ENCODE results near the gene ZFAND2A. TPM values are rescaled to one million over a fixed set of nuclear protein-coding genes. Genes with fewer than 3 reads are reported as not detected.
"Not testable (repeated sequence)": the region's sequence is repeated elsewhere in the genome, so short reads cannot be mapped to it uniquely, and the experiment has no call there.

ZFAND2A gene
- total RNA-seq, 1 donor from 2014 or later: 13.3 TPM

GRCh38 chr7:1174881-1175596 lies 15.0 kb upstream of the ZFAND2A start:
- TF ChIP-seq CTCF (IDR thresholded peaks at IDR 0.05): no peak
- no peak for TF ChIP-seq EZH2phosphoT487 (IDR thresholded peaks at IDR 0.05)
- TF ChIP-seq EZH2 (IDR thresholded peaks at IDR 0.05): no peak
- H3K9ac ChIP-seq: no peak overlapping the region
- H3K36me3 Mint-ChIP-seq: no peaks in the 10 kb centered on the region
- no peak for DNase-seq (ENCODE audit: low spot score)
- H3K4me1 Mint-ChIP-seq: peaks cover 7% of the 10 kb centered on the region
- H2AFZ ChIP-seq (replicated peaks): no peak overlapping the region
- no peaks in the 10 kb centered on the region for H4K20me1 ChIP-seq (ENCODE audit: low read depth)
- no peaks in the 10 kb centered on the region for H3F3A ChIP-seq (ENCODE audit: low read depth)
- H3K4me2 ChIP-seq: no peak overlapping the region
- H3K27me3 Mint-ChIP-seq (ENCODE audit: insufficient read depth, low read depth): peaks cover 11% of the 10 kb centered on the region
- H3K36me3 ChIP-seq: no peaks in the 10 kb centered on the region
- peaks cover 7% of the 10 kb centered on the region for H3K9me3 Mint-ChIP-seq
- H3K4me1 ChIP-seq: no peaks in the 10 kb centered on the region
- no peak overlapping the region for H3K27ac Mint-ChIP-seq
- H3K4me3 Mint-ChIP-seq: no peak overlapping the region
- H3K79me2 ChIP-seq (ENCODE audit: low read depth): no peaks in the 10 kb centered on the region
- H3K9me3 ChIP-seq (ENCODE audit: low read depth): no peaks in the 10 kb centered on the region
- H3K4me3 ChIP-seq: no peak overlapping the region
- no peak overlapping the region for H3K27ac ChIP-seq
- no peaks in the 10 kb centered on the region for H3K27me3 ChIP-seq

- H3K27me3 ChIP-seq: no peaks in the 10 kb centered on the region
Observed at GRCh38 chr7:1174002-1174401, 14.0 kb upstream of the ZFAND2A start.

GRCh38 chr7:1172666-1173523 lies 12.9 kb upstream of the ZFAND2A start:
- Histone ChIP-seq H4K20me1 (ENCODE audit: low read depth) (no peaks in the 10 kb centered on the region), H3K27ac (no peak overlapping the region), H3K4me2 (no peak overlapping the region), H3K9me3 (ENCODE audit: low read depth) (no peaks in the 10 kb centered on the region), H3F3A (ENCODE audit: low read depth) (no peaks in the 10 kb centered on the region), H3K4me3 (no peak overlapping the region), H3K36me3 (no peaks in the 10 kb centered on the region), H3K79me2 (ENCODE audit: low read depth) (no peaks in the 10 kb centered on the region), H3K27me3 (no peaks in the 10 kb centered on the region), H3K9ac (no peak overlapping the region), H3K4me1 (no peaks in the 10 kb centered on the region), H2AFZ (replicated peaks) (no peak overlapping the region)
- Mint-ChIP-seq H3K9me3 (peaks cover 1% of the 10 kb centered on the region), H3K27me3 (ENCODE audit: insufficient read depth, low read depth) (peaks cover 9% of the 10 kb centered on the region), H3K36me3 (no peaks in the 10 kb centered on the region), H3K27ac (no peak overlapping the region), H3K4me3 (no peak overlapping the region), H3K4me1 (peaks cover 7% of the 10 kb centered on the region)
- no peak for DNase-seq (ENCODE audit: low spot score)
- TF ChIP-seq CTCF (IDR thresholded peaks at IDR 0.05) (no peak), EZH2phosphoT487 (IDR thresholded peaks at IDR 0.05) (no peak), EZH2 (IDR thresholded peaks at IDR 0.05) (no peak)

More at GRCh38 chr7:1174002-1174401, 14.0 kb upstream of the ZFAND2A start:
- no peak overlapping the region for H3K27ac ChIP-seq
- H3K4me1 ChIP-seq: no peaks in the 10 kb centered on the region
- H3K4me3 ChIP-seq: no peak overlapping the region
- Mint-ChIP-seq H3K4me1 (peaks cover 7% of the 10 kb centered on the region), H3K9me3 (peaks cover 7% of the 10 kb centered on the region), H3K27me3 (ENCODE audit: insufficient read depth, low read depth) (peaks cover 8% of the 10 kb centered on the region), H3K4me3 (no peak overlapping the region), H3K27ac (no peak overlapping the region), H3K36me3 (no peaks in the 10 kb centered on the region)
- no peak overlapping the region for H3K9ac ChIP-seq
- TF ChIP-seq EZH2 (IDR thresholded peaks at IDR 0.05) (no peak), EZH2phosphoT487 (IDR thresholded peaks at IDR 0.05) (no peak), CTCF (IDR thresholded peaks at IDR 0.05) (no peak)
- DNase-seq (ENCODE audit: low spot score): no peak
- H3K4me2 ChIP-seq: no peak overlapping the region
- no peaks in the 10 kb centered on the region for H3K79me2 ChIP-seq (ENCODE audit: low read depth)
- H3K36me3 ChIP-seq: no peaks in the 10 kb centered on the region
- H3K9me3 ChIP-seq (ENCODE audit: low read depth): no peaks in the 10 kb centered on the region
- no peaks in the 10 kb centered on the region for H3F3A ChIP-seq (ENCODE audit: low read depth)
- H2AFZ ChIP-seq (replicated peaks): no peak overlapping the region
- no peaks in the 10 kb centered on the region for H4K20me1 ChIP-seq (ENCODE audit: low read depth)

GRCh38 chr7:1171516-1171915 lies 11.5 kb upstream of the ZFAND2A start:
- H3K4me1 Mint-ChIP-seq; H3K27ac Mint-ChIP-seq; H3K36me3 Mint-ChIP-seq; H3K9me3 Mint-ChIP-seq; H3K27ac ChIP-seq; H3K4me1 ChIP-seq; H3K4me3 ChIP-seq; H3K4me3 Mint-ChIP-seq; H3K4me2 ChIP-seq; H3K27me3 Mint-ChIP-seq (ENCODE audit: insufficient read depth, low read depth); H4K20me1 ChIP-seq (ENCODE audit: low read depth); H3K9me3 ChIP-seq (ENCODE audit: low read depth); H3K36me3 ChIP-seq; H3K27me3 ChIP-seq; H2AFZ ChIP-seq (replicated peaks); H3K9ac ChIP-seq; DNase-seq (ENCODE audit: low spot score); H3F3A ChIP-seq (ENCODE audit: low read depth); H3K79me2 ChIP-seq (ENCODE audit: low read depth): not testable (repeated sequence)

Measured in neural progenitor cell (in vitro differentiated cells).